Amniotic stem cell (primary cell): Measurements from ENCODE around the gene FGGY.
"Not testable (repeated sequence)": the region's sequence is repeated elsewhere in the genome, so short reads cannot be mapped to it uniquely, and the experiment has no call there.

Source experiments
- DNase-seq: peaks from one replicate; lab custom pipeline; 2025; lab: John Stamatoyannopoulos, UW

Gene FGGY

GRCh38 chr1:59296358-59297256, at the start of gene FGGY:
TSS of gene FGGY (plus strand) at chr1:59297094. CDS start at chr1:59321550, 24,456 bp downstream.
- peak; percentile 96 for DNase-seq

DNA sequence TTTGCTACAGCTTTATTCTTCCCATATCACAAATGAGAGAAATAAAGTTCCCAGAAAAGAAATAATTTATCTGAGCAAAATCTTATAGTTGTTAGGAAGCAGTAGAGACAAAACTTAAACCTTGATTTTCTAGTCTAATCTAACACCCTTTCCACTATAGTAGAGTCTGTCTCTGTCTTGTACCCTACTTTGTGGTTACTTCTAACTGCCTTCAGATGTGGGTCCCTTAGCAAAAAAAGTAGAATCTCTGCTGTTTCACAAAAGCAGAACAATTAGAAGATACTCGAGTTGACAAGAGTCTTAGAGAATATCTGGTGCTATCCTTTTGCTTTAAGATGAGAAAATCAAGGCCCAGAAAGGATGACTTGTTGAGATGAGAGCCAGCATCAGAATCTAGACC, 48.1 kb upstream of the FGGY start:
- DNase-seq: no peak

GRCh38 chr1:59249396-59250137, 47.3 kb upstream of the FGGY start:
- no peak for DNase-seq

DNA sequence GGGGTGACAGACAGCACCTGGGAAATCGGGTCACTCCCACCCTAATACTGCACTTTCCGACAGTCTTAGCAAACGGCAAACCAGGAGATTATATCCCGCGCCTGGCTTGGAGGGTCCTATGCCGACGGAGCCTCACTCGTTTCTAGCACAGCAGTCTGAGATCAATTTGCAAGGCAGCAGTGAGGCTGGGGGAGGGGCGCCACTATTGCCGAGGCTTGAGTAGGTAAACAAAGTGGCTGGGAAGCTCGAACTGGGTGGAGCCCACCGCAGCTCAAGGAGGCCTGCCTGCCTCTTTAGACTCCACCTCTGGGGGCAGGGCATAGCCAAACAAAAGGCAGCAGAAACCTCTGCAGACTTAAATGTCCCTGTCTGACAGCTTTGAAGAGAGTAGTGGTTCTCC, 45.8 kb upstream of the FGGY start:
- DNase-seq: not testable (repeated sequence)

DNA sequence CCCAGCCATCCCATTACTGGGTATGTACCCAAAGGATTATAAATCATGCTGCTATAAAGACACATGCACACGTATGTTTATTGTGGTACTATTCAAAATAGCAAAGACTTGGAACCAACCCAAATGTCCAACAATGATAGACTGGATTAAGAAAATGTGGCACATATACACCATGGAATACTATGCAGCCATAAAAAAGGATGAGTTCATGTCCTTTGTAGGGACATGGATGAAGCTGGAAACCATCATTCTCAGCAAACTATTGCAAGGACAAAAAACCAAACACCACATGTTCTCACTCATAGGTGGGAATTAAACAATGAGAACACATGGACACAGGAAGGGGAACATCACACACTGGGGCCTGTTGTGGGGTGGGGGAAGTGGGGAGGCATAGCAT, 40.5 kb upstream of the FGGY start:
- not testable (repeated sequence) for DNase-seq

DNA sequence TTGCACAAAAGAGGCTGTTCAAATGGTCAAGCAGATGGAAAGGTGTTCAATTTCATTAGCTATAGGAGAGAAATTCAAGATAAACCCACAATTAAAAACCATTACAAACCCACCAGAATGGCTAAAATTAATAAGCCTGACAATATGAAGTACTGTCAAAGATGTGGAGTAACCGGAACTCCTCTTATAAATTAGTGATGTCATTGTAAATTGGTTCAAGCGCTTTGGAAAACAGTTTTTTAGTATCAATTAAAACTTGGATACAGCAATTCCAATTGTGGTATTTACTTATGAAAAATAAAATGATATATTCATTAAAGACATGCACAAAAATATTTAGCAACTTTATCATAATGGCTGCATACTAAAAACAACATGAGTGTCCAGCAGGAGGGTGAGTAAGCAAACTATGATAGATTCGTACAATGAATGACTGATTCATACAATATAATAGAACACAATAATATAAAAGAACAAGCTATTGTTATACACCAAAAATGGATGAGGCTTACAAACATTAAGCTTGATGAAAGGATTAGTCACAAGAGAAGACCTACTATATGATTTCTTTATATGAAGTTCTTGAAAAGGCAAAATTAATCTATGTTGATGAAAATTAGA, 38.4 kb upstream of the FGGY start:
- DNase-seq: no peak

- no peak for DNase-seq
These were observed 35.4 kb upstream of the FGGY start for GRCh38 chr1:59261537-59261936.

DNA sequence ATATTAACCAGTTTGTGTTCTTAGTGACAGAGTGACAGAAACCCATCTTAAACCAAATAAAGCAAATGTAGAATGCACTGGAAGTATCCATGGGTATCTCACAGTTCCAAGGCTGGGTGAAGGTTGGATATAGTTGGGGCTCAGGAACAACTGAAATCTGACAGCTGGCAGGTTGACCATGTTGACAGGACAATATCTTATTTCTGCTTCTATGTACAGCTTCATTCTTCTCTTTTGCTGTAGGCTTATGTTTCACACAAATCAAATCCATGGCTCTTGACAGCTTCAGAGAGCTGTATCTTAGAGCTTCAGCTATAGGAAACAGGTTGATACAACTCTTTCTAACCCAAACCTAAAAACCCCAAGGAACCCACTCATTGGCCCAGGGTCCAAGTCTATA, 34.3 kb upstream of the FGGY start:
- DNase-seq: no peak

GRCh38 chr1:59263111-59263510, 33.8 kb upstream of the FGGY start:
- no peak for DNase-seq

DNA sequence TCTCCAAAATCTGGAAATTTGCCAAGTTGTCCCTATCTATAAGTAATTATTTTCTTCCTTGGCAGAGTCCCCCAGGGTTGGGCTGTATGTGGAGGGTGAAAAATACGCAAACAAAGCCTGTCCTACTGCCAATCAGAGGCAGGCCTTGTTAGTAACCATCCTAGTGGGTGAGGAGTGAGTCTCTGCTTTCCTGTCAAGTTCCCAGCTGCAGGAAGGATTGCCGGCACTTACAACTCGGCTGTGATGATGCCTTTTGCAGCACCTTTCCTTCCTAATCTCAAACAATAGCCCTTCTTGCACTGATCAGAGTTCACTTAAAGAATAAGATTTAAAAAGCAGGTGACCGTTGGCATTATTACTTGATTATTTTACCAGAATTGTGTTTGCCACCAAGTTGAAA, 31.3 kb upstream of the FGGY start:
- no peak for DNase-seq

GRCh38 chr1:59266180-59266926, 30.5 kb upstream of the FGGY start:
- no peak for DNase-seq

DNA sequence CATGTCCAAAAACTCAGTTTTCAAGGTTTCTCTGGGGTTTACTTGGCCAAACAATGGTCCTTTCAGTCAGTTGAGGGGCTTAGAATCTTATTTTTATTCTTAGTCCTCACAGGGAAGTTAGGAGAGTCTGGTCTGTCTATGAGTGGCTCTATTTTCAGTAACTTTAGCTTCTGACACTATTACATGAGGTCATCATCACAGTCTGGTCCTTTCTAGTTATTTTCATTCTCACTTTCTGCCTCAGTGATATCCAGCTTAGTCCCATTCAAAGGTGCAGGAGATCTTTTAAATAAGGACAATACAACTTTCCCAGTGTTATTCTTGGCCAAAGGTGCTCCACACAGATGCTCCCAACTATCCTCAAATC, 30.0 kb upstream of the FGGY start:
- no peak for DNase-seq

DNA sequence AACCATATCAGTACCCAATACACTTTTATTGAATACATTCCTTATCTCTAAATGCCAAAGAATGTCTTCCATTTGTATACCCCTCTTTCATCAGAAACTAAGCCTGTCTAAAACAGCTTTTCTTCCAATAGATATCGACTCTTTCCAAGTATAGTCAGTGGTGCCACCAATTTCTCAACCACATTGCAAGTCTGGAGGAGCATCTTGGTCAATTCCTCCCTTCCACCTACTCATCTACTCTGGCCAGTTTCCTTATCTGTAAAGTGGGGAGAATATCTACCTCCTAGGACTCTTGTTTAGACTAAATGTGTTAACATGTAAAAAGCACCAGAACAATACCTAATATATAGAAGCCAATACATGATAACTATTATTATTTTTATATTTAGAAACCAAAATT, 28.5 kb upstream of the FGGY start:
- no peak for DNase-seq

DNA sequence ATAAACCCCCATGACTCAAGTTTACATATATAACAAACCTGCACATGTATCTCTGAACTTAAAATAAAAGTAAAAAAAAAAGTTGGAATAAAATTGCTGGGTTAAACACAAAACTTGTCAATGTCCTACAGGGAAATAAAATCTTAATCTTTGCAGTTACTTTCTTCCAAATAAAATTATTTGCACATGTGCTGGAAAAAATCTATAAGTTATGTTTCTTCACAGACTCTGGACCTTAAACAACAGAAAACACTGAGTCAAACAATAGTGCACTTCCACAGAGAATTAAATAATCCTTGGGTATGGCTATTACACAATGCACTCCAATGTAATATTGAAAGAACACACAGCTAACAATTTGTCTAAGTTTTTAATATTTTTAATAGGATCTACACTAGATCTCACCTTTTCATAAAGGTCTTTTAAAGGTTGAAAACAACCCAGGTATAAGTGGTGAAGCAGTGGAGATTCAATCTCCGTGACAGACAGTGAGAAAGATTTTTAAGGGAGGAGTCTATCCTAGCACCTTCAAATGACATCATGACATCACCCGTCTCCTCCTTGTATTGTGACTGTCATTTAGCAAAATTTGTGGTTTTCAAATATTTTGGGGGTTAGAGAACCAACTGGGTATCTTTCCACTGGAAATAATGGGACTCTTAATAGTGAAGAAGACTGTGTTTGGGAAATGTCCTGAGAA, 25.2 kb upstream of the FGGY start:
- DNase-seq: no peak

DNA sequence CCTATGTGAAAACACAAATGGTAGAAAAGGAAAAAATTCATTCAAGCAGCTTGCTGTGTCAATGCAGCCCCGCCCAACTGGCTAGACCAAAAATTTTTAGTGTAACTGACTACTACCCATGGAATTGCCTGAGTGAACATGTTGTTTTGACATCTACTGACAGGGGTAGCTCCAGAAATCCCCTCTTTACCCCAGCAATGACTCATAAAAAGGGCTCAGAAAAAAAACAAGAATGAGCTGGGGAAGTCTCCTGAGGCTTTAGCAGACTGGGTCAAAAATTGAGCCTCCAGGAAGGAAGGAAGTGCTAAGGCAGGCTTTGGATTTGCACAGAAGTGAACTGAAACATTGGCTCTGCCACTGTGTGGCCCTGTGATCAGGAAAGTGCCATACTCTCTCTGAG, 24.4 kb upstream of the FGGY start:
- DNase-seq: peak; percentile 13

GRCh38 chr1:59276439-59276851, 20.4 kb upstream of the FGGY start:
- DNase-seq: no peak

DNA sequence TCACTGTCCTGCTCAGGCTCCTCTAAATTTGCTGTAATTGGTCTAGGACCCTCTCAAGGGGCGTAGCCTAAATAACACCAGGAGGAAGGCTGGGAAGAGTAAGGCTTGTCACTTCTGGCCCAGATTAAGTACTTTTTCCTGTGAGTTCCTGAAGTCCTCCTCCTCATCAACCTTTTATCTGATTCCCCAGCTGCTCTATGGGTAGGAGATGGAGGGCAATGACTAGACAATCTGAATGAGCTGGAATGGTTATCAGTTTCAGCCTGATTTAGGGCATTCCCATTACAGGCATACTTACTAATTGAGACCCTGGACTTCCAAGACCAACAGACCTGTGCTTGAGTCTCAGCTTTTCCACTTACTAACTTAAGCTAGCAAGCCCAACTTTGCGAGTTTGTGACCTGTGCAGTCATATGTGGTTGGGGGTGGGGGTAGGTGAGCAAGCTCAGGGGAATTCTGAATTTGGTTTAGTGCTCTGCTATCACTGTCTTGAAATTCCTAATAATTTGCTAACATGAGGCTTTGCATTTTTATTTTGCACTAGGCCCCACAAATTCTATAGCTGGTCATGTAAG, 18.0 kb upstream of the FGGY start:
- DNase-seq: no peak

DNA sequence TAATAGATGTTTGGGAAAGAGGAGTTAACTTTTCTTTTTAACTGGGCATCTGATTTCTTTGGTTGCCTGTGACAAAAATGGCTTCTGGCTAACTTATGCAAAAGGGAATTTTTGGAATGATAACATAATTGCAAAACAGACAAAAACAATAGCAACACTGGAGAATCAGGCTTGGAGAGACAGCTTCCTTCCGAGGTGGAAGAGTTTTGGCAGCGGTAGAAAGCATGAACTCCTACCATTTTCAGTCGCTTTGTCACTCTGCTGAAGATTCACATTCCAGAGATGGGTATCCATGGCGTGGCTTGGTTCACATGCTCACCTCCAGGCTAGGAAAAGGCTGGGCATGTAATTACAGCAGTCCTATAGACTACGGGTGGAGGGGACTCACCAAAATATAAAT, 17.2 kb upstream of the FGGY start:
- DNase-seq: no peak

- DNase-seq: no peak
These were observed 13.9 kb upstream of the FGGY start for GRCh38 chr1:59282951-59283350.

- no peak for DNase-seq
These were observed 11.2 kb upstream of the FGGY start for GRCh38 chr1:59285691-59286090.

- DNase-seq: no peak
These were observed 8.8 kb upstream of the FGGY start for GRCh38 chr1:59288046-59288445.
